Adipose tissue (tissue), 3 donors: ENCODE results near the gene NID1. TPM values are rescaled to one million over a fixed set of nuclear protein-coding genes. Genes with fewer than 3 reads are reported as not detected.
"Not testable (repeated sequence)": the region's sequence is repeated elsewhere in the genome, so short reads cannot be mapped to it uniquely, and the experiment has no call there.

Experiments used
- H3K27ac ChIP-seq: one replicate; pipeline ENCODE4 v1.5.1; 2013; ENCODE audit warnings: low read depth, low read length
- WGBS, 3 donors: extraction: QIAGEN DNeasy Blood & Tissue Kit; methylation state at CpG; one replicate each; pipeline ENCODE4 v1.1.7; 2013; 5-methylcytosine and 5-hydroxymethylcytosine counted together
- polyA plus RNA-seq, 3 donors: library from polyadenylated mRNA; stranded (reverse); fragments of 200-250 nt; gene quantifications; one replicate each; pipeline ENCODE4 v1.2.3, GENCODE V29; 2013
- donor health status: healthy with polysubstance abuse.
- donor health status: Bipolar disorder and iron deficiency.
- donor health status: healthy.

NID1 gene
- polyA plus RNA-seq, 3 donors = 25.8 to 143 (median 66.6) TPM

GRCh38 chr1:236015539-236015938 is 49.4 kb downstream of the NID1 start:
- H3K27ac ChIP-seq = no peak overlapping the region
- WGBS, 3 donors = 75 to 87% (median 81%) methylated on average over 4 of the region's 4 CpGs

GRCh38 chr1:236013330-236013729 is 51.6 kb downstream of the NID1 start:
- H3K27ac ChIP-seq = no peak overlapping the region
- 96 to 98% (median 96%) methylated on average over 4 of the region's 4 CpGs for WGBS, 3 donors

GRCh38 chr1:236011641-236012040 is 53.2 kb downstream of the NID1 start:
- WGBS, 3 donors = 70 to 96% (median 95%) methylated on average over 11 of the region's 11 CpGs
- no peak overlapping the region for H3K27ac ChIP-seq

- WGBS, 3 donors = 87 to 93% (median 89%) methylated on average over 7 of the region's 7 CpGs
Measured at GRCh38 chr1:236010443-236010842, 54.4 kb downstream of the NID1 start.

DNA sequence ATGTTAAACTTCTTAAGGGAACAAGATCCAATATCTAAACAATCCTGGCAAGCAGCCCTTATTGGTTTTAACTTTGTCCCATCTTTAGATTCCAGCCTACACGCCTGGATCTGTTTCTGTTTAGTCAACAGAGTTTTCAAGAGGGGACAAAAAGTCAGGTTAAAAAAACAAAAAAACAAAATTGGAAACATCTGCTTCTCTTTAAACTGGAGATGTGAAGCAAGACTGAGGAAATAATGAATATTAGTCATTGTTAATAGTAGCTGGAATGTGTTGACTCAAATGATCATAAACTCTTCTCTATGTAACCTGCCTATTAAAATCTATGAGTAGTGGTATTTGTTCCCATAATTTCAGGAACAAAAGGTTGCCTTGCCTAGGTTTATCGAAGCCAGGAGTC is 55.0 kb downstream of the NID1 start:
- 61 to 69% (median 63%) methylated on average over 2 of the region's 2 CpGs for WGBS, 3 donors
- no peak overlapping the region for H3K27ac ChIP-seq

More at GRCh38 chr1:236010443-236010842, 54.4 kb downstream of the NID1 start:
- H3K27ac ChIP-seq = no peak overlapping the region

DNA sequence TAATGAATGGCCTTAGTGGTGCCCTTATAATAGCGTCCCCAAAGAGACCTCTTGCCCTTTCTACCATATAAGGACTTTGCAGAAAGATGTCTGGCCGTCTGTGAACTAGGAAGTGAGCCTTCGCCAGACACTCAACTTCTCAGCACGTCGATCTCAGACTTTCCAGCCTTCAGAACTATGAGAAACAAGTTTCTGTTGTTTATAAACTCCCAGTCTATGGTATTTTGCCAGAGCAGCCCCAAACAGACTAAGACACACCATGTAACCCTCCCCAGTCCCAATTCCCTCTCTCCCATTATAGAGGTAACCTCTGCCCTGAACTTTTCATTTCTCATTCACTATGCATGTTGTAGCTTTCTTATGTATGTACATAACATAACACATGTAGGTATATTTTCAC is 55.7 kb downstream of the NID1 start:
- WGBS, 3 donors = 56 to 66% (median 59%) methylated on average over 5 of the region's 5 CpGs
- H3K27ac ChIP-seq = no peak overlapping the region

DNA sequence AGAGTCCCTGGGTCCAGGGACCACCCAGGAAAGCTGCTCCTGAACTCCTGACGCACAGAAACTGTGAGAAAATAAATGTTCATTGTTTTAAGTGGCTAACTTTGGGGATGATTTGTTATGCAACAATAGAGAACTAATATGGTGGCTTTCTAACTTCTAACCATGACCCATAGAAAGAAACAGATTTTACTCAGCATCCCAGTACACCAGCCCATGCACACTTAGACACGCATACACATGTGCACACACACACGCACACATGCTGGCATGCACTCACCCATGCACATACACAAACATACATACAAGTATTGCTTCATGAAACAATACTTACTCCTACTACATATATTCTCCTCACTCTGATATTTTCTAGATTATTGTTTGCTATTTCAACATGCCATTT is 57.1 kb downstream of the NID1 start:
- 93 to 99% (median 97%) methylated on average over 3 of the region's 3 CpGs for WGBS, 3 donors
- no peak overlapping the region for H3K27ac ChIP-seq

- WGBS, 3 donors = 65 to 90% (median 88%) methylated on average over 9 of the region's 9 CpGs
- not testable (repeated sequence) for H3K27ac ChIP-seq
Measured at GRCh38 chr1:236003058-236003457, 61.8 kb downstream of the NID1 start.

DNA sequence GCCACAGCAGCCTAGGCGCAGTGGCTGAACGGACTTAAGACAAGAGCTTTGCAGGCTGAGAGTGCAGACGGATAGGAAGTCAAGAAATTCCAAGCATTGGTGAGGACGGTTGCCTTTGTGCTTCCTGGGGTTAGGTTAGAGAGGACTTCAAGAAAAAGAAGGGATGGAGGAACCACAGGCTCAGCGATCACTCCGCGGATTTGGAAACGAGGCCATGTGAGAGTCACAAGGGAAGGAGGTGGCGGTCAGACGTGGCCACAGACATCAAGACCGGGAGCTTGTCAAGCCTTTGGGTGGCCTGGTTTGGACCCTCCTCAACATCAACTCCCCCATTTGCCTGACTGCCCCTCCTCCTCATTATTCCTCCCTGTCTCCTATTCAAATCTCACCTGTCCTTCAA is 62.3 kb downstream of the NID1 start:
- WGBS, 3 donors = 85 to 91% (median 89%) methylated on average over 9 to 11 of the region's 11 CpGs
- H3K27ac ChIP-seq = no peak overlapping the region

DNA sequence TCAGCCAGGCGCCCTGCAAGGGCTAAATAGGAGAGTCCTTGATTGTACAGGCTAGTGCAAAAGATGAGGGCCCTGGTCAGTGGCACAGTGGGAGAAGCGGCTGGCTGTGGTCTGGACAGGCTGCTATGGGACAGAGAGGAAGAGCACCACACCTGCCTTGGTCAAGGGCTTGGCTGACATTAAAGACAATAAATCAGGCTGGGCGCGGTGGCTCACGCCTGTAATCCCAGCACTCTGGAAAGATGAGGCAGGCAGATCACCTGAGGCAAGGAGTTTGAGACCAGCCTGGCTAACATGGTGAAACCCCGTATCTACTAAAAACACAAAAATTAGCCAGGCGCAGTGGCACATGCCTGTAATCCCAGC is 62.9 kb downstream of the NID1 start:
- H3K27ac ChIP-seq = no peak overlapping the region
- WGBS, 3 donors = 81 to 84% (median 84%) methylated on average over 7 of the region's 7 CpGs

DNA sequence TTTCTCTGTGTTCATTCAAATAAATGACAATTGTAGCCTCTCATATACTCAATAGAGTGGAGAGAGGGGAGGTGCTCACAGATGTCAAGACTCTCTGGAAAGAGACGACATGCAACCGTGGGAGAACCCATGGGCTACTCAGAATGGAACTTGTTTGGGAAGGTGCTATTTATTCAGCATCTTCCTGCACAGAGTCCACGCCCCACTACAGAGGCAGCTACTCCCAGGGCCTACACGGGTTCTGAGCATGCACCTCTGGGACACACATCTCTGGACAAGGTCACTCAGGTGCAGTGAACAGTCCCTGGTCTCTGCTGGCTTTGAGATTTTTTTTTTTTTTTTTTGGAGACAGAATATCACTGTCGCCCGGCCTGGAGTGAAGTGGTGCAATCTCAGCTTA is 64.1 kb downstream of the NID1 start:
- no peak overlapping the region for H3K27ac ChIP-seq
- 82 to 91% (median 86%) methylated on average over 6 of the region's 6 CpGs for WGBS, 3 donors

- WGBS, 3 donors = 57 to 83% (median 58%) methylated on average over 8 of the region's 8 CpGs
- no peak overlapping the region for H3K27ac ChIP-seq
Measured at GRCh38 chr1:235999259-235999925, 65.5 kb downstream of the NID1 start.

DNA sequence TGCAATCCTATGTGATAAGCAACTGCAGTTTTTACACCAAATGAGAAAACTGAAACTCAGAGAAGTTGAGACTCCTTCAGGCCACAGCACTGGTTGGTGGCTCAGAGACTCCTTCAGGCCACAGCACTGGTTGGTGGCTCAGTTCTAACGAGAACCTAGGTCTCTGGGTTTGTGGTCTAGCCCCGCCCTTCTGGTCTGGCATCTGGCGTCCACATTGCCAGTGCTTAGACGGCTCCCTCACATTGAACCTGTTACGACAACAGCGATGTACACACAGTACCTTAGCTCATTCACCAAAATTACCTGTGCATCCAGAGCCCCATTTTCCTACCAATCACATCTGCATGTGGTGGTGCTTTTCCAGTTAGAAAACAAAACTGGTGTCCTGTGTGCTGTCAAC is 66.1 kb downstream of the NID1 start:
- no peak overlapping the region for H3K27ac ChIP-seq
- 77 to 87% (median 77%) methylated on average over 6 of the region's 6 CpGs for WGBS, 3 donors

- H3K27ac ChIP-seq = no peak overlapping the region
- 87 to 95% (median 88%) methylated on average over 5 of the region's 5 CpGs for WGBS, 3 donors
Measured at GRCh38 chr1:235997931-235998330, 67.0 kb downstream of the NID1 start.

GRCh38 chr1:235997049-235997448 is 67.8 kb downstream of the NID1 start:
- H3K27ac ChIP-seq = no peak overlapping the region
- 77 to 86% (median 82%) methylated on average over 5 of the region's 5 CpGs for WGBS, 3 donors

DNA sequence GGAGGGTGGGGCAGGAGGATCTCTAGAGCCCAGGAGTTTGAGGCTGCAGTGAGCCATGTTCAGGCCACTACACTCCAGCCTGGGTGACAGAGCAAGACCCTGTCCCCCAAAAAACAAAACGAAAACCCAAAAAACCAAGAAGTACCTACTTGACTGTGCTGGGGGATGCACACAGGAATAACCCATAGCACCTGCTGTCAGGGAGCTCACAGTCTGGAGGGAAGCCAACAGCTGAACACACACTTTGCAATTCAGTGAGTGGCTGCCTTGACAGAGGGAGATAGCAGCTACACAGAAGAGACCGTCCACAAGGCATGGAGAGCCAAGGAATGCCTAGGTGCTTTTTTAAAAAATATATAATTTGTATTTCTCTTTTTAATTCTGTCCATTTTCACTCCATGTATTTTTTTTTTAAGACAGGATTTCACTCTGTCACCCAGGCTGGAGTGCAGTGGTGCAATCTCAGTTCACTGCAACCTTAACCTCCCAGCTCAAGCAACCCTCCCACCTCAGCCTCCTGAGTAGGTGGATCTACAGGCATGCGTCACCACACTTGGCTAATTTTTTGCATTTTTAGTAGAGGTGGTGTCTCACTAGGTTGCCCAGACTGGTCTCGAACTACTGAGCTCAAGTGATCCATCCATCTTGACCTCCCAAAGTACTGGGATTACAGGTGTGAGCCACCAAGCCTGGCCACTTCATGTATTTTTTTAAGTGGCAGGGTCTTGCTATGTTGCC is 68.7 kb downstream of the NID1 start:
- H3K27ac ChIP-seq = no peak overlapping the region
- WGBS, 3 donors = 70 to 93% (median 89%) methylated on average over 4 of the region's 4 CpGs

GRCh38 chr1:235995511-235995910 is 69.4 kb downstream of the NID1 start:
- 86 to 93% (median 92%) methylated on average over 3 of the region's 3 CpGs for WGBS, 3 donors
- H3K27ac ChIP-seq = no peak overlapping the region

GRCh38 chr1:235993652-235994051 is 71.2 kb downstream of the NID1 start:
- H3K27ac ChIP-seq = no peak overlapping the region
- 95 to 96% (median 96%) methylated on average over 31 of the region's 31 CpGs for WGBS, 3 donors

DNA sequence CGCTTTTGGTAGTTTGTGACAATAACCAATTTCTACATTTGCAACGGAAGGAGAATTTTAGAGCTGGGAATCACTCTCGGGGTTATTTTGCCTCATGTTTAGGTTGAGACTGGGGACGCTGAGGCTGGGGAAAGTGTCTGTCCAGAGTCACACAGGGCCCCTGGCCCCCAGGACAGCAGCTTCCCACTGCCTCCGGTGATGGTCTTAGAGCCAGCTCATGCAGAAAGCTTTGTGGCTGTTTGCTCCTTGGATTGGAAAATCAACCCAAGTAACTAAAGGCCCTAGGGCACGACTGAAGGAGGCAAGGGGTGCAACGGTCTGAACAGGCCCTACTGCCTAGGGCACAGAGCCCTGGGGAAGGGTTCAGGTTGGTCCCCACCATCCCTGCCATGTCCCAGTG is 72.0 kb downstream of the NID1 start:
- H3K27ac ChIP-seq = no peak overlapping the region
- 91 to 95% (median 94%) methylated on average over 7 of the region's 7 CpGs for WGBS, 3 donors

- H3K27ac ChIP-seq = no peak overlapping the region
- 84 to 96% (median 93%) methylated on average over 13 of the region's 13 CpGs for WGBS, 3 donors
Measured at GRCh38 chr1:235992346-235992745, 72.5 kb downstream of the NID1 start.
